Testis (tissue), 2 donors: ENCODE measurements around the gene CARMIL3.

Source experiments
- POLR2A ChIP-seq: fragments of 450-650 bp; IDR thresholded peaks from one replicate; pipeline ENCODE4 v1.6.1; 2017; ENCODE audit warnings: antibody characterized with exemption, mild to moderate bottlenecking, moderate library complexity
- TF ChIP-seq, protein P1 (sequence below), 3 experiments: fragments of 450-650 bp in 2 of 3; fragments of 200-600 bp in 1 of 3; sonication (generic) in 1 of 3; IDR thresholded peaks; one replicate each; pipeline ENCODE4 v1.5.1; 2016 to 2019; ENCODE audit warnings: antibody characterized with exemption in 3 of 3, mild to moderate bottlenecking in 2 of 3, moderate library complexity in 1 of 3

DNA sequence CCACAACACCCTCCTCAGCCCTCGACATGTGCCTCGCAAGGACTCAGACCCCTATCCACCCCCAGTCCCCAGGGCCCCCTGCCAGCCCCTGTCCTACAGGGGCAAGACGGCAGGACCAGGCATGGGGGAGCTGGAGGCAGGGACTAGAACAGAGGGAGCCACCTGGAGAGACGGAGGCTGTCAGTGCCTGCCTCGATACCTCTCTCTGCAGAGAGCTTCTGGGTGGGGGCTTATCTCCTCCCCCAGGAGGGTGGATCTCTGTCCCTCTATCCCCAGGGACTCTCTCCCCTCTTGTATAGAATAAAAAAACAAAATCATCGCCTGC is 17.6 kb downstream of the CARMIL3 start:
- no peak for TF ChIP-seq POLR2A
- TF ChIP-seq, protein P1, sequence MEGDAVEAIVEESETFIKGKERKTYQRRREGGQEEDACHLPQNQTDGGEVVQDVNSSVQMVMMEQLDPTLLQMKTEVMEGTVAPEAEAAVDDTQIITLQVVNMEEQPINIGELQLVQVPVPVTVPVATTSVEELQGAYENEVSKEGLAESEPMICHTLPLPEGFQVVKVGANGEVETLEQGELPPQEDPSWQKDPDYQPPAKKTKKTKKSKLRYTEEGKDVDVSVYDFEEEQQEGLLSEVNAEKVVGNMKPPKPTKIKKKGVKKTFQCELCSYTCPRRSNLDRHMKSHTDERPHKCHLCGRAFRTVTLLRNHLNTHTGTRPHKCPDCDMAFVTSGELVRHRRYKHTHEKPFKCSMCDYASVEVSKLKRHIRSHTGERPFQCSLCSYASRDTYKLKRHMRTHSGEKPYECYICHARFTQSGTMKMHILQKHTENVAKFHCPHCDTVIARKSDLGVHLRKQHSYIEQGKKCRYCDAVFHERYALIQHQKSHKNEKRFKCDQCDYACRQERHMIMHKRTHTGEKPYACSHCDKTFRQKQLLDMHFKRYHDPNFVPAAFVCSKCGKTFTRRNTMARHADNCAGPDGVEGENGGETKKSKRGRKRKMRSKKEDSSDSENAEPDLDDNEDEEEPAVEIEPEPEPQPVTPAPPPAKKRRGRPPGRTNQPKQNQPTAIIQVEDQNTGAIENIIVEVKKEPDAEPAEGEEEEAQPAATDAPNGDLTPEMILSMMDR (IDR thresholded peaks at IDR 0.05) = no peak
